GM10266 (cell line): ENCODE data around the gene AMZ2.
"Not testable (repeated sequence)": the region's sequence is repeated elsewhere in the genome, so short reads cannot be mapped to it uniquely, and the experiment has no call there.

Source experiments
- DNase-seq: peaks from one replicate; pipeline ENCODE4 v3.0.0; 2012; ENCODE audit errors: extremely low spot score
- TF ChIP-seq, protein P1 (sequence below): IDR thresholded peaks from 2 replicates; pipeline ENCODE4 v1.5.1; 2012; ENCODE audit warnings: mild to moderate bottlenecking, low read depth; ENCODE audit not compliant: control insufficient read depth, insufficient read depth; ENCODE audit errors: missing control alignments

Gene AMZ2

DNA sequence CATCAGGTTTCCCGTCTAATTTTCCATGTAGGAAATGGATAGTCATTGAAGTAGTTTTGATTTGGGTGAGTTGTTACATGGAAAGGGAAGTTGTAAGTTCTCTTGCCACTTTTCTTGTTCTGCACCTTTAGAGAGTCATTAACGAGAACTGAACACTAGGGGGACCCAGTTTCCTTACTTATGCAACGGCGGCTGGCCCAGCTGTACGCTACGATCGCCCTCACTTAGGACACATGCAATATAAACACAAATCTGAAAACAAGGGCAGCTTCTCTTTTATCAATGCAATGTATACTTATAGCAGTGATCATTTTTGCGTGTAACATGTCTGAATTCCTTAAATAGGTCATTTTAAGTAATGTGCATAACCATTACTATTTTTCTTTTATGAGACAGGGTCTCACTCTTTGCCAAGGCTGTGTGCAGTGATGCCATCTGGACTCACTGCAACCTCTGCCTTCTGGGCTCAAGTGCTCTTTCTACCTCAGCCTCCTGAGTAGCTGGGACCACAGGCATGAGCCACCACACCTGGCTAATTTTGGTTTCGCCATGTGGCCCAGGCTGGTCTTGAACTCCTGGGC, 15.3 kb downstream of the AMZ2 start:
- DNase-seq: not testable (repeated sequence)
- TF ChIP-seq, protein P1, sequence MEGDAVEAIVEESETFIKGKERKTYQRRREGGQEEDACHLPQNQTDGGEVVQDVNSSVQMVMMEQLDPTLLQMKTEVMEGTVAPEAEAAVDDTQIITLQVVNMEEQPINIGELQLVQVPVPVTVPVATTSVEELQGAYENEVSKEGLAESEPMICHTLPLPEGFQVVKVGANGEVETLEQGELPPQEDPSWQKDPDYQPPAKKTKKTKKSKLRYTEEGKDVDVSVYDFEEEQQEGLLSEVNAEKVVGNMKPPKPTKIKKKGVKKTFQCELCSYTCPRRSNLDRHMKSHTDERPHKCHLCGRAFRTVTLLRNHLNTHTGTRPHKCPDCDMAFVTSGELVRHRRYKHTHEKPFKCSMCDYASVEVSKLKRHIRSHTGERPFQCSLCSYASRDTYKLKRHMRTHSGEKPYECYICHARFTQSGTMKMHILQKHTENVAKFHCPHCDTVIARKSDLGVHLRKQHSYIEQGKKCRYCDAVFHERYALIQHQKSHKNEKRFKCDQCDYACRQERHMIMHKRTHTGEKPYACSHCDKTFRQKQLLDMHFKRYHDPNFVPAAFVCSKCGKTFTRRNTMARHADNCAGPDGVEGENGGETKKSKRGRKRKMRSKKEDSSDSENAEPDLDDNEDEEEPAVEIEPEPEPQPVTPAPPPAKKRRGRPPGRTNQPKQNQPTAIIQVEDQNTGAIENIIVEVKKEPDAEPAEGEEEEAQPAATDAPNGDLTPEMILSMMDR: peak; percentile 34

GRCh38 chr17:68265833-68266232, 18.0 kb downstream of the AMZ2 start:
- not testable (repeated sequence) for DNase-seq

GRCh38 chr17:68273722-68274121, 25.9 kb downstream of the AMZ2 start:
- TF ChIP-seq, protein P1: no peak
- no peak for DNase-seq

GRCh38 chr17:68276339-68276738, 28.5 kb downstream of the AMZ2 start:
- DNase-seq: not testable (repeated sequence)

- no peak for DNase-seq
- TF ChIP-seq, protein P1: no peak
Measured at GRCh38 chr17:68277807-68278206, 30.0 kb downstream of the AMZ2 start.

GRCh38 chr17:68281965-68282364, 34.1 kb downstream of the AMZ2 start:
- DNase-seq: not testable (repeated sequence)

- TF ChIP-seq, protein P1: no peak
- peak; percentile 65 for DNase-seq
Measured at GRCh38 chr17:68288375-68288774, 40.5 kb downstream of the AMZ2 start.

DNA sequence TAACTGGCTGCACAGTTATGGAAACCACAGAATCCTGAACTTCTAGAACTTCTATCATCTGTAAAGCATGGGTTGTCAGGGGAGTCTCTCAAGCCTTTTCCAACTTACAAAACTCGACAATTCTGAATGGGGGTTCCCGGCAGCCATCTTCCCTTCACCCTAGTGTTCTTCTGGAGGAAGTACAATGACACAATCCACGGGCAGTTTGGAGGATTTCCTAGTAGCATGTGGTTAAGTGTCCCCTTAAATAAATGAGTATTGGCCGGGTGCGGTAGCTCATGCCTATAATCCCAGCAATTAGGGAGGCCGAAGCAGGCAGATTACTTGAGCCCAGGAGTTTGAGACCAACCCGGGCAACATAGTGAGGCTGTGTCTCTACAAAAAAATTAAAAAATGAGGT, 41.0 kb downstream of the AMZ2 start:
- TF ChIP-seq, protein P1: no peak
- peak; percentile 69 for DNase-seq

DNA sequence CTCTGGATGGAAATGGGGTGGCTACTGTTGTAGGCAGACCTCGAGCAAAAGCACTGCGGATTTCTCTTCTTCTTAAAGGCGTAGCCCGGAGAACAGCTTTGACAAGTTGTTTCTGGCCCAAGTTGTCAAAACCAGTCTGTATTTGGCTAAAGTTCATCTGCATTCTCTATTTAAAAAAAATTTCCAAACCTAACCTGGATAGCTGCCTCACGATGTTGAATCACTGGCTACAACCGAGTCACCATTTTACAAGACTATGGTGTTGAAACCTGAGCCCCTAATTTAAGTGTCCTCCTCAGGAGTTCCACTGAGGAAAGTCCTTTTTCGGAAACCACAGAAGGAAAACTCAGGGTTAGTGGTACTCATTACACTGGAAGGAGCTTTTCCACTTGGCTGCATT, 41.6 kb downstream of the AMZ2 start:
- TF ChIP-seq, protein P1: no peak

More for the DNA sequence above, 41.6 kb downstream of the AMZ2 start:
- DNase-seq: no peak
